Fibroblast of pulmonary artery (primary cell): Measurements from ENCODE around the gene PPP1R1B.

Source experiments
- DNase-seq: peaks from one replicate; pipeline ENCODE4 v3.0.0-alpha.2; 2010; ENCODE audit warnings: low read depth
- H3K4me3 ChIP-seq: replicated peaks from 2 replicates; pipeline ENCODE4 v1.5.1; 2011; ENCODE audit warnings: low read depth, mild to moderate bottlenecking, control low read depth, low read length, moderate library complexity
- TF ChIP-seq, protein P1 (sequence below): IDR thresholded peaks from 2 replicates; pipeline ENCODE4 v1.5.1; 2011; ENCODE audit warnings: mild to moderate bottlenecking, control low read depth, low read length, inconsistent platforms; ENCODE audit errors: missing control alignments

Gene PPP1R1B

DNA sequence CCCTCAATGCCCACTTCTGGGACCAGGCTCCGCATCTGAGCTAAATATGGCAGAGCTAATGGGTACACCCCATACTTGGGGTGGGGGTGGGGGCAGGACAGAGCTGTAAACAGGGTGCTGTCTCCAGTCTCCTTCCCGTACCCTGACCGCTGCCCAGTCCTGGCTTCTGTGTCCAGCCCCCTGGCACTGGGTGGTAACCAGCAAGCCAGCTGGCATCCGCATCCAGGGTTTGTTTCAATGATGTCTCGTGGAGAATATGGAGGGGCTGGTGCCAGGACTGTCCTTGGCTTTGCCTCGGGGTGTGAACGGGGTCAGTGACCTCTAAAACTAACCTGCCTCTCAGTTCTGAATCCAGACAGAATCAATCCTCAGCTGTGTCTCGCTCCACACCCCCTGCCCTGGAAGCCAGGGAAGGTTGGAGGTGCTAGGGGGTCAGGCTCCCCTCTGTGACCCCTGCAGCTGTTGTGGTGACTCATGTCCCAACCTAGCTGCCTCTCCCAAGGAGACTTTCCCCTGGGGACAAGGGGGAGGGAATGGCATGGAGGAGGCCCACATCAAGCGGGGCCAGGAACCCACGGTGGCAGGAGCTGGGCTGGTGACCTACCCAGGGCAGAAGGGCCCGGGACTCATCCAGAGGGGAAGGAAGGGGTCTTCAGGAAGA is 40.0 kb downstream of the PPP1R1B start:
- TF ChIP-seq, protein P1, sequence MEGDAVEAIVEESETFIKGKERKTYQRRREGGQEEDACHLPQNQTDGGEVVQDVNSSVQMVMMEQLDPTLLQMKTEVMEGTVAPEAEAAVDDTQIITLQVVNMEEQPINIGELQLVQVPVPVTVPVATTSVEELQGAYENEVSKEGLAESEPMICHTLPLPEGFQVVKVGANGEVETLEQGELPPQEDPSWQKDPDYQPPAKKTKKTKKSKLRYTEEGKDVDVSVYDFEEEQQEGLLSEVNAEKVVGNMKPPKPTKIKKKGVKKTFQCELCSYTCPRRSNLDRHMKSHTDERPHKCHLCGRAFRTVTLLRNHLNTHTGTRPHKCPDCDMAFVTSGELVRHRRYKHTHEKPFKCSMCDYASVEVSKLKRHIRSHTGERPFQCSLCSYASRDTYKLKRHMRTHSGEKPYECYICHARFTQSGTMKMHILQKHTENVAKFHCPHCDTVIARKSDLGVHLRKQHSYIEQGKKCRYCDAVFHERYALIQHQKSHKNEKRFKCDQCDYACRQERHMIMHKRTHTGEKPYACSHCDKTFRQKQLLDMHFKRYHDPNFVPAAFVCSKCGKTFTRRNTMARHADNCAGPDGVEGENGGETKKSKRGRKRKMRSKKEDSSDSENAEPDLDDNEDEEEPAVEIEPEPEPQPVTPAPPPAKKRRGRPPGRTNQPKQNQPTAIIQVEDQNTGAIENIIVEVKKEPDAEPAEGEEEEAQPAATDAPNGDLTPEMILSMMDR, result no peak
- no peak for DNase-seq
- no peak overlapping the region for H3K4me3 ChIP-seq

DNA sequence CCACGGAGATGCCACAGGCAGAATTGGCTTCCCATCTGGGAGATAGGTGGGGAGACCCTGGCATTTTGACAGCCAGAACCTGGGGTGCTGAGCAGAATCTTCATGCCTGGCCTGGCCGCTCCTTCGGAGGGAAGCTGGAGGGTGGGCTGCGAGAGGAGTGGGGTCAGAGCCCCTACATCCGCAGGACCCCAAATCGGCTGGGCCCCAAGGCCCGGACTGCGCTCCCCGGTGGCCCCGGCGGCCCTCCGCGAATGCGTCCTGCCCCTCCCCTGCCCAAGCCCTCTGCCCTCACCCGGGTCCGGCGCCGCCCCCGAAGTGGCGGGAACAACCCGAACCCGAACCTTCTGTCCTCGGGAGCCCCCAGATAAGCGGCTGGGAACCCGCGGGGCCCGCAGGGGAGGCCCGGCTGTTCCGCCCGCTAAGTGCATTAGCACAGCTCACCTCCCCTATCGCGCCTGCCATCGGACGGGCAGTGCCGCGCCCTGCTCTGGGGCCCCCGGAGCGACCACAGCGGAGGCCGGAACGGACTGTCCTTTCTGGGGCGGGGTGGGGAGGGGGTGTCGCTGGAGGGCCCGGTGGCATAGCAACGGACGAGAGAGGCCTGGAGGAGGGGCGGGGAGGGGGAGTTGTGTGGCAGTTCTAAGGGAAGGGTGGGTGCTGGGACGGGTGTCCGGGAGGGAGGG is 40.7 kb downstream of the PPP1R1B start:
- no peak overlapping the region for H3K4me3 ChIP-seq
- TF ChIP-seq, protein P1, result no peak
- no peak for DNase-seq

DNA sequence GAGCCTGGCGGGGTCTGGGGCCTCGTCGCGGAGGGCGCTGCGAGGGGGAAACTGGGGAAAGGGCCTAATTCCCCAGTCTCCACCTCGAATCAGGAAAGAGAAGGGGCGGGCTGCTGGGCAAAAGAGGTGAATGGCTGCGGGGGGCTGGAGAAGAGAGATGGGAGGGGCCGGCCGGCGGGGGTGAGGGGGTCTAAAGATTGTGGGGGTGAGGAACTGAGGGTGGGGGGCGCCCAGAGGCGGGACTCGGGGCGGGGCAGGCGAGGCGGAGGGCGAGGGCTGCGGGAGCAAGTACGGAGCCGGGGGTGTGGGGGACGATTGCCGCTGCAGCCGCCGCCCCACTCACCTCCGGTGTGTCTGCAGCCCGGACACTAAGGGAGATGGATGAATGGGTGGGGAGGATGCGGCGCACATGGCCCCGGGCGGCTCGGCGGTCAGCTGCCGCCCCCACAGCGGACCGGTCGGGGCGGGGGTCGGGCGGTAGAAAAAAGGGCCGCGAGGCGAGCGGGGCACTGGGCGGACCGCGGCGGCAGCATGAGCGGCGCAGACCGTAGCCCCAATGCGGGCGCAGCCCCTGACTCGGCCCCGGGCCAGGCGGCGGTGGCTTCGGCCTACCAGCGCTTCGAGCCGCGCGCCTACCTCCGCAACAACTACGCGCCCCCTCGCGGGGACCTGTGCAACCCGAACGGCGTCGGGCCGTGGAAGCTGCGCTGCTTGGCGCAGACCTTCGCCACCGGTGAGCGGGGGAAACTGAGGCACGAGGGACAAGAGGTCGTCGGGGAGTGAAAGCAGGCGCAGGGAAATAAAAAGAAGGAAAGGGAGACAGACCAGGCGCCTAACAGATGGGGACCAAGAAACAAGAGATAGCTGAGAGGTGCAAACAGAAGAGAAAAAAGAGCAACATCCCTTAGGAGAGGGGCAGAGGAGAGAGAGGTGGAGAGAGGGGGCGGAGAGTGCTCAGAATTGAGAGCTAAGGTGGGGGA is 41.5 kb downstream of the PPP1R1B start, which contains the start of gene PNMT:
Gene PNMT, plus strand, starts transcription at position 509 of the 980 bp plus-strand sequence. Its CDS starts 23 bp downstream, at position 532.
- TF ChIP-seq, protein P1, result peak; percentile 48

DNA sequence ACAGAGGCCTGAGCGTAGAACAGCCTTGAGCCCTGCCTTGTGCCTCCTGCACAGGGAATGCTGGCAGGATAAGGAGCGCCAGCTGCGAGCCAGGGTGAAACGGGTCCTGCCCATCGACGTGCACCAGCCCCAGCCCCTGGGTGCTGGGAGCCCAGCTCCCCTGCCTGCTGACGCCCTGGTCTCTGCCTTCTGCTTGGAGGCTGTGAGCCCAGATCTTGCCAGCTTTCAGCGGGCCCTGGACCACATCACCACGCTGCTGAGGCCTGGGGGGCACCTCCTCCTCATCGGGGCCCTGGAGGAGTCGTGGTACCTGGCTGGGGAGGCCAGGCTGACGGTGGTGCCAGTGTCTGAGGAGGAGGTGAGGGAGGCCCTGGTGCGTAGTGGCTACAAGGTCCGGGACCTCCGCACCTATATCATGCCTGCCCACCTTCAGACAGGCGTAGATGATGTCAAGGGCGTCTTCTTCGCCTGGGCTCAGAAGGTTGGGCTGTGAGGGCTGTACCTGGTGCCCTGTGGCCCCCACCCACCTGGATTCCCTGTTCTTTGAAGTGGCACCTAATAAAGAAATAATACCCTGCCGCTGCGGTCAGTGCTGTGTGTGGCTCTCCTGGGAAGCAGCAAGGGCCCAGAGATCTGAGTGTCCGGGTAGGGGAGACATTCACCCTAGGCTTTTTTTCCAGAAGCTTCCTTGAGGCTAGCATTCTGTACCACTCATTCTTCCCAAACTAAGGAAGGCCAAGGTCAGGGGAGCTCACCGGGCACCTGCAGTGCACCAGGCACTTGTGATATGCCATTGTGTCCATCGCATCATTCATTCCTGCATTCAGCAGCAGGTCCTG is 43.4 kb downstream of the PPP1R1B start:
- H3K4me3 ChIP-seq, result no peak overlapping the region
- DNase-seq, result no peak
- TF ChIP-seq, protein P1, result no peak

More for the DNA sequence above, 41.5 kb downstream of the PPP1R1B start, which contains the start of gene PNMT:
- peak; percentile 61 for DNase-seq
- H3K4me3 ChIP-seq, result no peak within 1 kb of the TSS

DNA sequence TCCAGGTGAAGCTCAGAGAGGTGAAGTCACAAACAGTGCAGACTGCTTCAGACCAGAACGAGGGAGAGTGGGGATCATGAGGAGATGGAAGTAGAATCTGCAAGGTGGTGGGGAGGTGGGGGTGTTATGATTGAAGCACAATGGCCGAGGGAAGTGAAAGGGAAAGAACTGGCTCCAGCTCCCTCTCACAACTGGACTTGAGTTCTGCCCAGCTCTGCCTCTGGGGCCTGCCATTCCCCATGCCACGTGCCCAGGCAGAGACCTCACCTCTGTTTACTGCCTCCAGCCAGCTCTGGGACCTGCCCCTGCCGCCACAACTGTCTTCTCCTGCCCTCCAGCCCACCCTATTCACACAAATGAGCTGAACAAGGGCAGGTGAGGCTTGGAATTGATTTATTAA is 44.0 kb downstream of the PPP1R1B start:
- TF ChIP-seq, protein P1, result no peak
- no peak for DNase-seq
- H3K4me3 ChIP-seq, result no peak overlapping the region
